ENCODE results near the gene LITAFD. TPM values are rescaled to one million over a fixed set of nuclear protein-coding genes. Genes with fewer than 3 reads are reported as not detected.
"Not testable (repeated sequence)": the region's sequence is repeated elsewhere in the genome, so short reads cannot be mapped to it uniquely, and the experiment has no call there.

The LITAFD gene
- total RNA-seq, 1 donor from 2014 or later: not detected

DNA sequence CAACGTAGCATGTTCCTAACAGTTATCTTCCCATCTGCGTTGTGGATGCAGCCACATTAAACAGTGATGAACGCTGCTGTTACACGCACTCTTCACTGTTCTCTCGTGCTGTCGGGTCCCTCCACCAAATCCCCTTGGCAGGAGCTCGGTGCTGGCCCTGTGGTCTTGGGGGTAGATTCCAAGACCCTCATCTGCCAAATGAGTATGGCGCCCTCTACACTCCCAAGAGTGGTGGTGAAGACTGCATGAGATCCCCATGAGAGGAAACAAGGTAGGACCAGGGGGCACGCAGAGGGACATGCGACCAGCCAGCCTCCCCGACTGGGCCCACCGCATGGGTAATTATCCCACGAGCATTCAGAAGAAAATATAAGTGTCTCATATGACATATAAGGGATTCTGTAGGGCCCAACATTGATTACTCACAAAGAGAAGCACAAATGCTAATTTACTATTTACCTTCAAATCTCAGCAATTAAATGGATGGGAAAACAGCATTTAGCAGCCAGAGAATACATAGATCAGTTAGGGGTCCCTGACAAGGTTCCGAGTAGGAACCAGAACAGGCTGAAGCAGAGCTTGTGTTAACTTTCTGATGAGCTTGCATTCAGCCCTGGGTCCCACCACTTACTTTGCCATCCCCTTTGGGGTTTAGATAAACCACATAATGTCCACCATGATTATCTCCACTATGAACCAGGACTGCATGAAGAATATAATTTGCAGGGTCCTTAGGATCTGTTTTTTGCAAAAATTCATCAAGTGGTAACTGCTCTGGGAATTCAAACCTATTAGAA, 23.8 kb downstream of the LITAFD start:
- no peak for ATAC-seq
- DNase-seq (ENCODE audit: missing footprints): no peak
- intact Hi-C loops (cut with DNase I): no loop called here

DNA sequence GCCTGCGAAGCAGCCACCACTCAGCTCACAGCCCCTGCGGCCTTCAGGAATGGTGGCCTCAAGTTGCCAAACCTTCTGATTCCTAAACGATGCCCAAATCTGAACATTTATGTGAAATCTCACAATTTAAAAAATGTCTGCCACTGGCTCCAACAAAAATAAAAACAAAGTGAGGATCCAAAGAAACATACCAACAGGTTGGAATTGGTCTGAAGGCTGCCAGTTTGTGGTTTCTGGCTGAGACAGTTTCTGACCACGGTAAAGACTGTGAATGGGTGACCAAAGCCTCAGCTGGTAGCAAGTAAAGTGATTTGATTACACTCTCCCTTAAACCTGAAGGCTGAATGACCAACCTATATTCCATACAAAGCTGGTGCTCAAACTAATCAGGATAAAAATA, 24.9 kb downstream of the LITAFD start:
- intact Hi-C loops (cut with DNase I): no loop called here
- ATAC-seq: no peak
- no peak for DNase-seq (ENCODE audit: missing footprints)

- DNase-seq (ENCODE audit: missing footprints) (no peak), ATAC-seq (no peak)
- intact Hi-C loops (cut with DNase I): no loop called here
Observed at GRCh38 chr16:8908810-8909468, 26.8 kb downstream of the LITAFD start.

DNA sequence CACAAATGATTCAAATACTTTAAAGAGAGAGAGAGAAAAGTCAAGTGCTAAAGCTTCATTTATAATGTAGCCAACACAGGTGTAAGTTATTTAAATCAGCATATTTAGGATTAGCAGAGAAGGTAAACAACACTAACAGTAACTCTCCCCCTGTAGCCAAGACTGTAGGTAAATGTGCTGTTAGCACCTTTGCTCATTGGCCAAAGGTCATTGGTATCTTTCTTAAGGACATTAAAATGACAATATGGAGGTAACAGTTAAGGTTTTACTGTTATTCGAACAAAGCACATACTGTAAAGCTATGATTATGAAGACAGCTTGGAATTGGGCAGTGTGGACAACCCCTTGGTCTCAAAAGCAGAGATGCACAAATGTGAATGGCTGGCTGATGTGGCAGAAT, 28.7 kb downstream of the LITAFD start:
- no peak for DNase-seq (ENCODE audit: missing footprints)
- no peak for ATAC-seq
- intact Hi-C loops (cut with DNase I): loop anchor here (10.0 kb wide), 1 partner anchor 54 kb away; the partner anchor contains the start of gene USP7

DNA sequence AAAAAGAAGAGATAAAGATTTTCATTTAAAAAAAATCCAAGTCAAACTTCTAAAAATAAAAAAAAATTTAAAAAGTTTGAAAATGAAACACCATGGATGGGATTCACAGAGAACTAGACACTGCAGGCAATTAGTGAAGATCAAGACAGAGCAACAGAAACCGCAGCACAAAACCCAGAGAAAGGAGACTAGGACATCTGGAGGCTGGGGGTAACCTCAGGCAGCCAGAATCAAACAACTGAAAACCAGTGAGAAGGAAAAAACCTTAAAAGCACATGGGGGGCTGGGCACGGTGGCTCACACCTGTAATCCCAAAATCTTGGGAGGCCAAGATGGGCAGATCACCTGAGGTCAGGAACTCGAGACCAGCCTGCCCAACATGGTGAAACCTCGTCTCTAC, 30.6 kb downstream of the LITAFD start:
- DNase-seq (ENCODE audit: missing footprints): no peak
- ATAC-seq: no peak
- intact Hi-C loops (cut with DNase I): loop anchor here (10.0 kb wide), 1 partner anchor 52 kb away; the partner anchor contains the start of gene USP7

DNA sequence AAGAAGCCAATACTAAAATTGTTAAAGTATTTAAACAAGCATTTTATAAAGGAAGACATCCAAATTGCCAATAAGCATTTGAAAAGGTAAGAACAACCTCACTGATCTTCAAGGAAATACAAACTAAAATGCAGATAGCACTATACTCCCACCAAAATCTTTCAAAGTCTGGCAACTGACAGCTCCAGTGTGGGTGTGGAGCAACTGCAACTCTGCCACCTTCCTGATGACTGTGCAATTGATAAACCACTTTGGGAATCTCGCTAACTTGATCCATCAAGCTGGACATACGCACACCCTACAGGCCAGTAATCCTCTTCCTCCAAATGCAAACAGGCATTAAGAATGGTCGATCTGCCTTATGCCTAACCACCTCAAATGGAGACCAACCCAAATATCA, 31.9 kb downstream of the LITAFD start:
- DNase-seq (ENCODE audit: missing footprints): no peak

DNA sequence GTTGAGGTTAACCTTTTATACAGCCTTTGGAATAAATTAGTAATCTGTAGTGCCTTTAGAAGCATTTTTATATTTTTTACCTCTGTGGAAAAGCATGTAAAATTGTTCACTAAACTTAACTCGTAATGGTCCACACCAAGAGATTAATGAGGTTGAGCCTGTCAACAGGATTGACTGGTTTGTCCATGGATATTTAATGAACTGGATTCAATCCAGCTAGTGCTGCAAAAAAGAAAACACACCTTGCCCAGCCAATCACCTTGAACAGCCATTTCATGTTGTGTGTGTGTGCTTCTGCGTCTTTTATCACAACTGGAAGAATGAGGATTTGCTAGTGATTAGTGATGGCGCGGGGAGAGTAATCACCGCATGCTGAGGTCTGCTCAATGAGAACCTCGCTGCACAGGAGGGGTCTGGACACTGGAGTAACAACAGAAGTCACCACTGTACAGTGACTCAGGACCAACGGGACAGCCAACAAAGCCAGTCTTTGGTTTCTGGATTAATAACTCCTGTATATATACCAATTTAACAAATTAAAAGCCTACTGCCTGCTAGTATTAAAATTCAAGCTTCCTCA, 33.7 kb downstream of the LITAFD start:
- ATAC-seq (no peak), DNase-seq (ENCODE audit: missing footprints) (no peak)
- intact Hi-C loops (cut with DNase I): loop anchor here (10.0 kb wide), 1 partner anchor 49 kb away; the partner anchor contains the start of gene USP7

More for the DNA sequence above, 31.9 kb downstream of the LITAFD start:
- intact Hi-C loops (cut with DNase I): loop anchor here (10.0 kb wide), 1 partner anchor 51 kb away; the partner anchor contains the start of gene USP7
- no peak for ATAC-seq

- intact Hi-C loops (cut with DNase I): loop anchor here (10.0 kb wide), 1 partner anchor 48 kb away; the partner anchor contains the start of gene USP7
- DNase-seq (ENCODE audit: missing footprints) (no peak), ATAC-seq (no peak)
Observed at GRCh38 chr16:8916541-8917225, 34.5 kb downstream of the LITAFD start.

GRCh38 chr16:8917336-8917735, 35.2 kb downstream of the LITAFD start:
- not testable (repeated sequence) for ATAC-seq; DNase-seq (ENCODE audit: missing footprints)
- intact Hi-C loops (cut with DNase I): loop anchor here (10.0 kb wide), 1 partner anchor 47 kb away; the partner anchor contains the start of gene USP7

DNA sequence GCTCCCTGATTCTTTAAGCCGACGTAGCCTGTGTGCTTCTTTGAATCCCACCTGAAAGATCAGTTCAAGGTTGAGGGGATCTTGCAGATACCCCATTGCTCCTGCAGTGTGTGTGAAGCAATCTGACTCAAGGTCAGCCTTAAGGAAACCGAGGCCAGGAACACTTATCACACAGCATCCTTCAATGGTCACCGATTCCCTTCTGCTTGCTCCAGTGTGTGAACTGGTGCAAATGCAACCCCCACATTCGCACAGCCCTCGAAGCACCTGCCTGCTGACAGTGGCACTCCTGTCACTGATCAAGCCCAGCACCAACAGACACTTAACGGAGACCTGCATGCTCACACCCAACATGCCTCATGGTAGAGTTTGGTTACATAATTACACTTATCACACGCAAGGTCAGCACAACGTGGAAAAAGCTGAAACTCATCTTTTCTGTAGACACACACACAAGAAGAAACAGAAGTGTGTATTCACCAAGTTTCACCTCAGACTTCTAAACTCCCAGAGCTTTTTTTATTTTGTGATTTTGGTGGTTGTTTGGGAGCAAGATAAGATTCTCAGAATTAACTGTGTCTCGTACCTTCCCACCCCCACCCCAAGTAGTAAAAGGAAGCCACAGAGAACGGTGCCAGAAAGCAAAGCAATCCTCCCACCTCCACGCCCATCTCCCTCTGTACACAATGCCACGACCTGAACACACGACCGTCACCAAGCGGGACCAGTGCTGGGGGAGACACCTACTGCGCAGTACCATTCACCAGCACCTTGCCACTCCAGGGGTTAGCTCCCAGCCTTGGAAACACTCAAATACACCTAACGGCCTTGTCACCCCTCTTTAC, 37.2 kb downstream of the LITAFD start:
- DNase-seq (ENCODE audit: missing footprints) (no peak), ATAC-seq (no peak)
- intact Hi-C loops (cut with DNase I): loop anchor here (10.0 kb wide), 1 partner anchor 45 kb away; the partner anchor contains the start of gene USP7

DNA sequence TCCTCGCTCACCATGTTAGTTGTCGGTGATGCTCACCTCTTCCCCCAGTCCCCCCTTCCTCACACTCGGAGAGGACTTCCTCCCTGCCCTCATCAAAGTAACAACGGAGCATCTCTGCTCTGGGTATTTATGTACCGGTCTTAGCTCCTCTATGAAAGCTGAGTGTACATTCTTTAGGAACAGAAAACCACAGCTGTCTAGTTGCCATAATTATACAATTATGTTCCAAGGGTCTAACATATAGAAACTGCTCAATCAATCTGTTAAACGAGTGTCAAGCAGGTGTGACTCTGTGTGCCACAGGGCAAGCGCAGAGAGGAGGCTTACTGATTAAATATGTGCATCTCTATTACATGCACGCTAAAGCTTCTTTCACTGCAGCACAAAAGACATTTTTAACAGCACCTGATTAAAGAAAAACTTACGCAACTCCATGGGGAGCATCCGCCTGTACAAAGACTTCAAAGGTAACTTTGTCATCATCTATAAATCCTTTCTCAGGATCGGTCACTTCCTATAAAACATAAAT, 37.8 kb downstream of the LITAFD start:
- intact Hi-C loops (cut with DNase I): loop anchor here (10.0 kb wide), 1 partner anchor 45 kb away; the partner anchor contains the start of gene USP7
- ATAC-seq: no peak
- no peak for DNase-seq (ENCODE audit: missing footprints)

- intact Hi-C loops (cut with DNase I): no loop called here
- no peak for DNase-seq (ENCODE audit: missing footprints)
- no peak for ATAC-seq
Observed at GRCh38 chr16:8920645-8921346, 38.6 kb downstream of the LITAFD start.

DNA sequence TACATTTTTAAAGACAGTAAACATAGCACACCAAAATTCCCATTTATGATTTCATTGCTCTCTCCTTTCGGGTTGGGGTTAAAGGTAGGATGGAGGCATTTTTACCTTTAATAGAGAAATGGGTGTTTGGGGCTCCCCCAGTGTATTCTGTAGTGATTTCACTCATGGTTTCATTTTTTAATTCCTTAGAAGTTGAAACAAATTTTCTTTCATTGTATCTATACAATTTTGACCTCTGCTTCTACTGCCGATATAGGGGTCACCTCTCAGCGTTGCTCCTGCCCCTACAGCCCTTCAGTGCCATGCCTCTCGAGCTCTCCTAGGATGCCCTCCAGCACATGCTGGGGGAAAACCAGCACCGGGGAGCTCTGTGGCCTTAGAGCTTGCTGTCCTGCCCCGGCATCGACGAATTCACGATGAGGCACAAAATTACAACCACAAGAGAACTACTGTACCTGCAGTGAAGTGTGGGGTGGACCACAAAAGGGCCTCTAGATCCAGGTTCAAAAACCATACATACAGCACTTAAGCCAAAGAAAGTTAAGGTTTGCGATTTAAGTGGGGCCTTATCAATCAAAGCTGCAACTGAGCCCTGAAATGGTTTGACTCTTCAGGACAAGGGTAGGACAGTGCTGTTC, 39.3 kb downstream of the LITAFD start:
- ATAC-seq (no peak), DNase-seq (ENCODE audit: missing footprints) (no peak)
- intact Hi-C loops (cut with DNase I): no loop called here

GRCh38 chr16:8923199-8923598, 41.0 kb downstream of the LITAFD start:
- ATAC-seq: no peak
- no peak for DNase-seq (ENCODE audit: missing footprints)
- intact Hi-C loops (cut with DNase I): no loop called here

DNA sequence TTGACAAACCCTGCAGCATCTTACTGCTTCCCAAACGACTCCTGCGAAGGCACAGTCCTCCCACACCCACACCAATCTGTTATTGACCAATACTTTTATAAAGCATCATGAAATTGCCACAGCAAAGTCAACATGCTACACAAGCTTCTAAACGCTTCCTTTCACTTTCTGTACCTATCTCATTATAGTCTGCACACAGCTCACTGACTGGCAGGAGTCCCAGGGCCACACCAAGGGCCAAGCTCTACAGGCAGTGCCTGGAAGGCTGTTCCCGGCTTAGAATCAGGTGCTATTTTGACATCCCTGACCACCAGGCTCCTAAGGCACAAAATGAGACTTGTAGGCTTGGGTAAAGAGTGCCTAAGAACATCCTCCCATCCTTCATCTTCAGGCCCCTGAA, 42.1 kb downstream of the LITAFD start:
- DNase-seq (ENCODE audit: missing footprints): no peak

DNA sequence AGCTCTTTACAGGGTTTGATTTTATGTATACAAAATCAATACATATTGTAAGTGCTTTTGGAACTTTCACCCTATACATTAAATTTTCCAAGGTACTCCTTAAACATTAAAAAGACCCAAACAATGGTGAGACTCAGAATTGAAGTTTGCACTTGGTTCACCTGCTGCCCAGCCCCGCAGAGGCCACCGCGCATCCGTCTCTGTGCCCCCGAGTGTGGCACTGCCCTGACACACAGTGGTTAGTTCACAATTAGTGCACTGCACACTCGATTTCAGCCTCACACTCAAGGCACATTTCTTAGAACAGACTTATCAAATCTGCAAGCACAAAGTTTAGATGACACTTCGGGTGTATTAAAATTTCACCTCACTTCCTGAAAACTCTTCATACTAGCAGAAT, 43.3 kb downstream of the LITAFD start:
- DNase-seq (ENCODE audit: missing footprints) (no peak), ATAC-seq (no peak)
- intact Hi-C loops (cut with DNase I): no loop called here

More for the DNA sequence above, 42.1 kb downstream of the LITAFD start:
- peak; percentile 75 for ATAC-seq
- intact Hi-C loops (cut with DNase I): no loop called here

- no peak for DNase-seq (ENCODE audit: missing footprints)
- intact Hi-C loops (cut with DNase I): no loop called here
- no peak for ATAC-seq
Observed at GRCh38 chr16:8926827-8927226, 44.7 kb downstream of the LITAFD start.
